GM21717 (cell line): ENCODE results near the gene HOXB4.

Source experiments
- ATAC-seq: cut with Tn5 transposase; IDR thresholded peaks from one replicate; pipeline ENCODE4 v1.9.1; 2021; ENCODE audit warnings: mild to moderate bottlenecking, moderate library complexity; ENCODE audit not compliant: unreplicated experiment

HOXB4 gene

GRCh38 chr17:48615047-48615962 lies 37.2 kb upstream of the HOXB4 start, which contains the start of gene HOXB8:
Gene HOXB8, minus strand, starts transcription at chr17:48615292. Its CDS starts 588 bp downstream, at chr17:48614704.
- ATAC-seq, result no peak

GRCh38 chr17:48613862-48614694 lies 35.9 kb upstream of the HOXB4 start:
- no peak for ATAC-seq

- no peak for ATAC-seq
Measured at GRCh38 chr17:48612854-48613691, 34.9 kb upstream of the HOXB4 start.

- ATAC-seq, result no peak
Measured at GRCh38 chr17:48612456-48612853, 34.3 kb upstream of the HOXB4 start.

- ATAC-seq, result no peak
Measured at GRCh38 chr17:48611681-48612455, 33.7 kb upstream of the HOXB4 start.

- ATAC-seq, result no peak
Measured at GRCh38 chr17:48611213-48611612, 33.1 kb upstream of the HOXB4 start.

GRCh38 chr17:48610282-48611211 lies 32.4 kb upstream of the HOXB4 start, which contains the start of gene HOXB7:
Gene HOXB7, minus strand, starts transcription at chr17:48611017. Its CDS starts 99 bp downstream, at chr17:48610918.
- ATAC-seq, result no peak

- ATAC-seq, result no peak
Measured at GRCh38 chr17:48609759-48610281, 31.7 kb upstream of the HOXB4 start.

- no peak for ATAC-seq
Measured at GRCh38 chr17:48609033-48609432, 30.9 kb upstream of the HOXB4 start.

- no peak for ATAC-seq
Measured at GRCh38 chr17:48608494-48608834, 30.3 kb upstream of the HOXB4 start.

GRCh38 chr17:48606892-48607614 lies 28.9 kb upstream of the HOXB4 start:
- ATAC-seq, result no peak

GRCh38 chr17:48605991-48606891 lies 28.1 kb upstream of the HOXB4 start:
- no peak for ATAC-seq

GRCh38 chr17:48605409-48605919 lies 27.3 kb upstream of the HOXB4 start:
- no peak for ATAC-seq

GRCh38 chr17:48604770-48605329 lies 26.7 kb upstream of the HOXB4 start, which contains the start of gene HOXB6:
Gene HOXB6, minus strand, starts transcription at chr17:48604986. Its CDS starts 6,836 bp downstream, at chr17:48598150.
- no peak for ATAC-seq

- ATAC-seq, result no peak
Measured at GRCh38 chr17:48603959-48604769, 26.0 kb upstream of the HOXB4 start.
